H1 (cell line): Measurements from ENCODE around the gene MIEF2. TPM values are rescaled to one million over a fixed set of nuclear protein-coding genes. Genes with fewer than 3 reads are reported as not detected.

Experiments used
- CTCF ChIA-PET: fragments of 300-600 bp; sonication (Branson Sonifier 250); formaldehyde crosslinking; loops from one replicate; lab custom pipeline; 2021; ENCODE audit not compliant: partially characterized antibody; lab: Charles Lee
- POLR2A ChIA-PET: fragments of 300-600 bp; sonication (Branson Sonifier 250); formaldehyde crosslinking; loops from one replicate; lab custom pipeline; 2021; ENCODE audit warnings: inconsistent platforms; ENCODE audit not compliant: partially characterized antibody; lab: Charles Lee
- DNase-seq, 2 experiments: peaks; one replicate each; pipeline versions ENCODE4 v3.0.0 to v3.0.0-alpha.2; 2010 to 2022; ENCODE audit warnings: low spot score in 2 of 2, low read depth in 1 of 2, mixed read lengths in 1 of 2
- FAIRE-seq: peaks from 2 replicates; lab custom pipeline; 2011; peaks lifted over from hg19 to GRCh38; lab: Jason Lieb, UNC
- H2AFZ ChIP-seq: 2 replicates; pipeline ENCODE4 v1.8.1; 2012; ENCODE audit warnings: low read length, inconsistent platforms
- H2AK5ac ChIP-seq: 2 replicates; pipeline ENCODE4 v1.6.1; 2013; ENCODE audit warnings: low read depth, low read length
- H2BK120ac ChIP-seq: replicated peaks from 2 replicates; pipeline ENCODE3; 2013; ENCODE audit warnings: low read depth, low read length, inconsistent platforms
- H2BK12ac ChIP-seq: 2 replicates; pipeline ENCODE4 v1.6.1; 2013; ENCODE audit warnings: low read depth, low read length
- H2BK15ac ChIP-seq: 2 replicates; pipeline ENCODE4 v1.6.1; 2013; ENCODE audit warnings: low read length
- H2BK20ac ChIP-seq: 2 replicates; pipeline ENCODE4 v1.6.1; 2013; ENCODE audit warnings: low read length
- H2BK5ac ChIP-seq: 2 replicates; pipeline ENCODE4 v1.6.1; 2013; ENCODE audit warnings: low read depth, low read length
- H3K14ac ChIP-seq: 2 replicates; pipeline ENCODE4 v1.6.1; 2013; ENCODE audit warnings: inconsistent platforms; ENCODE audit not compliant: insufficient read length
- H3K18ac ChIP-seq: 2 replicates; pipeline ENCODE4 v1.6.1; 2013; ENCODE audit warnings: low read length; ENCODE audit errors: extremely low read depth
- H3K23ac ChIP-seq: 2 replicates; pipeline ENCODE4 v1.6.1; 2013; ENCODE audit warnings: inconsistent platforms; ENCODE audit not compliant: insufficient read length
- H3K23me2 ChIP-seq: 2 replicates; pipeline ENCODE4 v1.6.1; 2013; ENCODE audit warnings: low read depth, low read length
- H3K27ac ChIP-seq: 2 replicates; pipeline ENCODE4 v1.6.1; 2011; ENCODE audit warnings: low read depth, low read length, inconsistent platforms
- H3K27me3 ChIP-seq, 4 experiments: replicated peaks in 1 of 4; 1 replicate in 1 of 4; 2 replicates in 3 of 4; pipeline versions ENCODE4 v1.6.1 to v1.8.1; 2011 to 2013; ENCODE audit warnings: low read length in 3 of 4, mild to moderate bottlenecking in 3 of 4, inconsistent platforms in 2 of 4, mixed read lengths in 2 of 4, moderate library complexity in 1 of 4; ENCODE audit not compliant: control insufficient read depth in 3 of 4, insufficient read depth in 3 of 4; ENCODE audit errors: extremely low read depth in 1 of 4
- H3K36me3 ChIP-seq, 4 experiments: 2 replicates each; pipeline versions ENCODE4 v1.6.1 to v1.8.1; 2011 to 2013; ENCODE audit warnings: mild to moderate bottlenecking in 4 of 4, low read length in 3 of 4, moderate library complexity in 2 of 4, control low read depth in 1 of 4, inconsistent platforms in 1 of 4; ENCODE audit not compliant: insufficient read depth in 4 of 4, control insufficient read depth in 2 of 4
- H3K4ac ChIP-seq: replicated peaks from 2 replicates; pipeline ENCODE3; 2013; ENCODE audit warnings: low read length, low read depth, mixed read lengths, inconsistent platforms; ENCODE audit not compliant: insufficient read length
- H3K4me1 ChIP-seq, 4 experiments: replicated peaks in 1 of 4; 1 replicate in 1 of 4; 2 replicates in 3 of 4; pipeline versions ENCODE4 v1.6.1 to v1.8.1; 2011 to 2013; ENCODE audit warnings: low read length in 3 of 4, inconsistent platforms in 2 of 4, mixed read lengths in 1 of 4; ENCODE audit not compliant: insufficient read depth in 4 of 4, control insufficient read depth in 3 of 4
- H3K4me2 ChIP-seq, 2 experiments: 2 replicates each; pipeline versions ENCODE4 v1.6.1 to v1.8.1; 2011 to 2013; ENCODE audit warnings: low read depth in 2 of 2, low read length in 2 of 2, control low read depth in 1 of 2, inconsistent platforms in 1 of 2, mild to moderate bottlenecking in 1 of 2; ENCODE audit not compliant: insufficient read depth in 1 of 2
- H3K4me3 ChIP-seq, 4 experiments: fragments of 200-600, 300-600 bp in 1 of 4; sonication (generic), shearing (Covaris generic), sonication (Bioruptor Twin) in 1 of 4; 2 replicates each; pipeline versions ENCODE4 v1.5.1 to v1.8.1; 2011 to 2016; ENCODE audit warnings: low read length in 4 of 4, low read depth in 3 of 4, control low read depth in 2 of 4, inconsistent platforms in 2 of 4, mild to moderate bottlenecking in 2 of 4, mixed read lengths in 1 of 4, moderate library complexity in 1 of 4; ENCODE audit not compliant: insufficient read depth in 2 of 4; ENCODE audit errors: extremely low read depth in 1 of 4
- H3K56ac ChIP-seq: replicated peaks from 2 replicates; pipeline ENCODE3; 2013; ENCODE audit warnings: low read depth, mild to moderate bottlenecking, mixed read lengths, low read length, inconsistent platforms; ENCODE audit not compliant: insufficient read length
- H3K79me1 ChIP-seq: 2 replicates; pipeline ENCODE4 v1.6.1; 2013; ENCODE audit warnings: low read depth, low read length, control low read depth
- H3K79me2 ChIP-seq, 2 experiments: 2 replicates each; pipeline versions ENCODE4 v1.6.1 to v1.8.1; 2012 to 2013; ENCODE audit warnings: low read length in 2 of 2, mild to moderate bottlenecking in 2 of 2, inconsistent platforms in 1 of 2; ENCODE audit not compliant: insufficient read depth in 2 of 2, control insufficient read depth in 1 of 2
- H3K9ac ChIP-seq, 4 experiments: replicated peaks in 1 of 4; 1 replicate in 1 of 4; 2 replicates in 3 of 4; pipeline versions ENCODE4 v1.6.1 to v1.8.1; 2011 to 2013; ENCODE audit warnings: low read depth in 3 of 4, low read length in 3 of 4, control low read depth in 2 of 4, mild to moderate bottlenecking in 2 of 4, moderate library complexity in 2 of 4, inconsistent platforms in 1 of 4; ENCODE audit errors: extremely low read depth in 1 of 4
- H3K9me3 ChIP-seq, 2 experiments: 2 replicates each; pipeline versions ENCODE4 v1.6.1 to v1.8.1; 2012 to 2013; ENCODE audit warnings: mild to moderate bottlenecking in 2 of 2, moderate library complexity in 2 of 2, control low read depth in 1 of 2, inconsistent platforms in 1 of 2, low read depth in 1 of 2, low read length in 1 of 2, mixed read lengths in 1 of 2; ENCODE audit not compliant: insufficient read depth in 2 of 2
- H4K20me1 ChIP-seq, 2 experiments: replicated peaks in 1 of 2; 2 replicates each; pipeline versions ENCODE3 to v1.8.1; 2011 to 2013; ENCODE audit warnings: inconsistent platforms in 2 of 2, low read length in 2 of 2, mild to moderate bottlenecking in 1 of 2; ENCODE audit not compliant: insufficient read depth in 2 of 2, control insufficient read depth in 1 of 2
- H4K5ac ChIP-seq: 2 replicates; pipeline ENCODE4 v1.6.1; 2013; ENCODE audit warnings: low read length, low read depth, mixed read lengths, inconsistent platforms; ENCODE audit not compliant: insufficient read length
- H4K8ac ChIP-seq: 2 replicates; pipeline ENCODE4 v1.8.0; 2013; ENCODE audit warnings: mild to moderate bottlenecking, moderate library complexity, low read length, inconsistent platforms; ENCODE audit not compliant: insufficient read depth; ENCODE audit errors: extremely low read depth
- H4K91ac ChIP-seq: replicated peaks from 2 replicates; pipeline ENCODE3; 2013; ENCODE audit warnings: low read length, mixed read lengths, inconsistent platforms; ENCODE audit not compliant: insufficient read length
- POLR2A ChIP-seq, 2 experiments: IDR thresholded peaks; 1 replicate in 1 of 2; 2 replicates in 1 of 2; pipeline ENCODE4 v1.6.1; 2011; ENCODE audit warnings: low read depth in 2 of 2, low read length in 2 of 2, mild to moderate bottlenecking in 2 of 2; ENCODE audit errors: control extremely low read depth in 1 of 2
- POLR2AphosphoS5 ChIP-seq: IDR thresholded peaks from 2 replicates; pipeline ENCODE4 v1.6.1; 2011; ENCODE audit warnings: low read depth, low read length
- YY1 ChIP-seq: IDR thresholded peaks from 2 replicates; pipeline ENCODE4 v1.6.1; 2011; ENCODE audit warnings: low read depth, mild to moderate bottlenecking, low read length
- WGBS, 2 experiments: shearing (Covaris generic) in 1 of 2; methylation state at CpG; one replicate each; pipeline versions ENCODE4 v1.1.6 to v1.1.7; 2013 to 2015; ENCODE audit warnings: low lambda C conversion rate in 2 of 2, mixed read lengths in 2 of 2, inconsistent platforms in 1 of 2, low coverage in 1 of 2, missing lambda C conversion rate in 1 of 2; ENCODE audit not compliant: insufficient replicate concordance in 2 of 2, insufficient coverage in 1 of 2, insufficient read length in 1 of 2; ENCODE audit errors: extremely low coverage in 1 of 2, missing lambda C conversion rate in 1 of 2; 5-methylcytosine and 5-hydroxymethylcytosine counted together
- polyA plus RNA-seq, 7 experiments: library from polyadenylated mRNA; depleted of rRNA in 3 of 7; stranded (reverse) in 5 of 7; unstranded in 2 of 7; fragments of >200 nt in 5 of 7; fragments of 200-250 nt in 2 of 7; gene quantifications; 1 replicate in 5 of 7; 2 replicates in 1 of 7; 4 replicates in 1 of 7; pipeline versions ENCODE4 v1.2.1 to v1.2.3, GENCODE V29; 2011 to 2013; ENCODE audit warnings: missing spikeins in 2 of 7, mixed read lengths in 2 of 7
- total RNA-seq: library from RNA; stranded (reverse); fragmentation: NEBNext Ultra II Directional; extraction: Animal tissue kit (Norgen Biotek cat#: 25700); gene quantifications from 2 replicates; pipeline ENCODE4 v1.2.1, GENCODE V29; 2021

Gene MIEF2
- total and polyA plus RNA-seq, 2 of the 8 experiments (the other 6 are each of a cell fraction or from before 2014, with no cell fraction given) = 9.9 to 24.9 TPM

DNA sequence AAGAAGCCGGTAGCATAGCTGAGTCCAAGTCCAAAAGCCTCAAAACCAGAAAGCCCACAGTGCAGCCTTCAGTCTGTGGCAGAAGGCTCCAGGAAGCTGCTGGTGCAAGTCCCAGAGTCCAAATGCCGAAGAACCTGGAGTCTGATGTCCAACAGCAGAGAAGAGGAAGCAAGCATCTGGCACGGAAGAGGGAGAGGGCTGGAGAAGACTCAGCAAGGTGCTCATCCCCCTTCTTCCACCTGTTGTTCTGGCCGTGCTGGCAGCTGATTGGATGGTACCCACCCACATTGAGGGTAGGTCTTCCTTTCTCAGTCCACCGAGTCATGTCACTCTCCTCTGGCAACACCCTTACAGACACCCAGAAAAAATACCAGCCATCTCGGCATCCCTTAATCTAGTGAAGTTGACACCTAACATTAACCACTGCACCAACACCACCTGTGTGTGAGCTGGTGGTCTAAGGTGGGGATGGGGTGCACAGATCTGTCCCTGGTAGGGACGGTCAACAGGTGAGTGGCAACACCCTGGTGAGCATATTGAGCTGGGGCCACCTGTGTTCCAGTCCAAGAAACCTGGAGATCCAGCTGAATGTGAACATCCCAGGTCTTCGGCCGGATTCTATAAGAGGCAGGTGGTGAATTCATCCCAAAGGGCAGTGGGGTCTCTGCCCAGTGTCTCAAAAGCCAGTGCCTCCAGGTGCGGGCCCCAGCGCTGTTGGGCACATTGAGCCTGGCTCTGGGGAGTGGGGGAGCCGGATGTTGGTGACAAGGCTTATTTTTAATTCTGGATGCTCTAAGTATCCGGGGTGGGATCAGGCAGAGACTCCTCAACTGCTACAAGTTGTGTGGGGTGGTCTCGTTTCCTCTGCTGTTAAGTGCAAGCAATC is 9.8 kb downstream of the MIEF2 start:
- H3K36me3 ChIP-seq = peaks cover 3 to 20% (median 9%) of the 10 kb centered on the region in 4 experiments; a peak in 5 of 8 replicates
- 89% methylated on average over 14 of the region's 14 CpGs; no CpG with 5 or more reads in 1 of the 2 experiments for WGBS, 2 experiments
- no peak overlapping the region for H3K56ac ChIP-seq
- H4K5ac ChIP-seq = no peak overlapping the region
- H4K20me1 ChIP-seq = peaks cover 0 to 3% of the 10 kb centered on the region in 2 experiments
- no peaks in the 10 kb centered on the region; the same call in 1 of the 2 replicates for H3K23me2 ChIP-seq
- H4K91ac ChIP-seq = no peak overlapping the region
- no peaks in the 10 kb centered on the region for H3K79me2 ChIP-seq
- no peak overlapping the region for H3K14ac ChIP-seq
- no peak overlapping the region for H3K18ac ChIP-seq
- H2BK12ac ChIP-seq = no peak overlapping the region
- FAIRE-seq (no peak), DNase-seq (no peak)
- no peaks in the 10 kb centered on the region; the same call in 1 of the 2 replicates for H3K79me1 ChIP-seq
- H3K4ac ChIP-seq = no peak overlapping the region
- H3K9me3 ChIP-seq = no peaks in the 10 kb centered on the region
- POLR2A ChIA-PET = interaction anchor here (0.8 to 11.3 kb wide), 16 partner anchors 8 to 52 kb away, joined by 3 to 114 read pairs (median 4); partner anchors contain the start of genes FLII, MIEF2, SMCR8 and TOP3A
- no peak overlapping the region for H3K4me2 ChIP-seq
- no peak overlapping the region for H2BK15ac ChIP-seq
- no peak overlapping the region for H3K9ac ChIP-seq
- peak; percentile 8; the same call in 1 of the 2 replicates for TF ChIP-seq POLR2AphosphoS5
- no peak for TF ChIP-seq YY1
- 0 out of 3 replicates have a peak, but pooled peaks of 1 of the 2 experiments have one; percentile 23 for TF ChIP-seq POLR2A (IDR thresholded peaks at IDR 0.05; ENCODE audit: control extremely low read depth in 1 of 2, low read depth in 2 of 2, low read length in 2 of 2)
- H4K8ac ChIP-seq = 0 out of 2 replicates have a peak overlapping the region, but pooled peaks have one; percentile 4
- H3K23ac ChIP-seq = no peak overlapping the region
- no peak overlapping the region for H2AFZ ChIP-seq
- no peak overlapping the region for H3K27ac ChIP-seq
- CTCF ChIA-PET = interaction anchor here (0.8 to 1.9 kb wide), 6 partner anchors 9 to 52 kb away, joined by 3 to 7 read pairs (median 3); partner anchors contain the start of gene MIEF2
- no peaks in the 10 kb centered on the region for H3K27me3 ChIP-seq
- no peak overlapping the region for H2BK5ac ChIP-seq
- no peak overlapping the region for H2BK20ac ChIP-seq
- H2BK120ac ChIP-seq = no peak overlapping the region
- H3K4me1 ChIP-seq = peaks cover 0 to 10% (median 2%) of the 10 kb centered on the region in 4 experiments; a peak in 4 of 7 replicates
- no peak overlapping the region for H3K4me3 ChIP-seq
- no peak overlapping the region for H2AK5ac ChIP-seq
